UCSD-AML1 (cell line): ENCODE results near the gene OGDHL.

Source experiments
- DNase-seq: peaks from one replicate; lab custom pipeline; 2025; ENCODE audit not compliant: unreplicated experiment; lab: John Stamatoyannopoulos, UW

OGDHL gene

DNA sequence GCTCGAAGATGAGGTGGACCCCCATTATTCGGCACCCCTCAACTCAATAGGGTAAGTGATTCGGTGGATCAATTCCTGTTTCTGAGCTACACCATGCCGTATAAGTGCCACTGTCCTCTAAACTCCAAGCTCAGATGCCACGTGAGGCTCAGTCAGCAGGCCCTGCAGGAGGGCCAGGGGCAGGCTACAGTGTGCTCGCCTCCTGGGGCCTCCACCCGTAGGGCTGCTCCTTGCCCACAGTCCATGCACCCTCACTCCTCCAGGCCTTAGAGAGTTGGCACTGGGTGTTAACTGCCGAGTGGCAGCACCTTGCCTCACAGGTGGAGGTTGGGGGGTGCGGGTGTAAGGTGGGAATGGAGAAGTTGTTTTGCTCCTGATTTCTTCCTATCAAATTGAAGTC lies 70.5 kb downstream of the OGDHL start:
- DNase-seq: no peak

DNA sequence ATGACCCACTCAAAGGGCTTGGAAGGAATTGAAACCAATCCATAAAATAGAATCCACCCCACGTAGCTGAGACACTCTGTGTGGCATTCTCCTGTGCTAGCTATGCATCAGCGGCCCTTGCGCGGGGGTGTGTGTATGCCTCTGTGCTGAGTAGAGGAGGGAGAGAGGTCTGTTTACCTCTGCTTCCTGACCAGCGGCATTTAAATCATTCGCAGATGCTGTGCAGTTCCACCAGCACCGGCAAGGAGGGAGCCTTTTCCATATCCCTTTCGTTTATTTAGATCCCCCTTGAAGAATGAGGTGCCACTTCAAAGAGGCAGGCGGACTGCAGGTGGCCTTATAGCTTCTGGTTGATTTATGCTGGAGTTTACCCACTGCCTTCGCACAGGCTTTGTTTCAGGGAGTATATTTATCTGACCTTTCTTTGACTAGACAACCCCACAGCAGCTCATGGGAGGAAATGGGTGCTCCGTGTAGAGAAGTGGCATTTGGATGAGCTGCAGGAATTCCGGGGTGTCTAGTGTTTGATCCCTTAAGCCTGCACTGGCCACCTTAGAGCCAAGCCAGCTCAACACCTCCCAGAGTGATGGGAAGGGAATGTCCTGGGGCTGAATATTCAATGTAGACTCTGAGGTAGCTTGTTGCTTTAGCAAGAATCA lies 71.3 kb downstream of the OGDHL start:
- DNase-seq: no peak

DNA sequence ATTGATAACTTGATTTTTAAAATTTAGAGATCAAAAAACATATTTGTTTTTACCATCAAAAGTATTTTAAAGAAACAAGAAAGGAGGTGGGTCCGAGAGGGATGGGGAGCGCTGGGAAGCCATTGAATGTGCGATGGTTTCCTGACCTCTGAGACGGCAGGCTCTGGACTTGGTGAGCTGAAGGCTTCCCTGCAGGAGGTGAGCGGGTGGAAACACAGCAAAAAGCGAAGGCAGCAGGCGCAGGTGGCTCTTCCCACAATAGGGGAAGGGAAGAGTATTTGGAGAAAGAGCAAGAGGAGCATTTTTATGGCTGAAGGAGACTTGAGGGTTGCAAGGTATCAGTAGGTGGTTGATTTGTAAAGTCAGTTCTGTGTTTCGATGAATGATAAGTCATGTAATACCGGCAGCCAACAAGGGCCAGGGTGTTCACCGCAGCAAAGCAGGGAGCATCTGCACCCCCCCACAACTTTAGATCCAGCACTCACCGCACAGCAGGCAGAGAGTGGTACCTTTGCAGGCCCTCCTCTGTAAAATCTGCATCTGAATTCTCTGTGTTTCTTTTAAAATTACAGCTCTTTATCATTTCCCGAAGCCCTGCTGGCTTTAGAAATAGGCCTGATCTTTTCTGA lies 72.1 kb downstream of the OGDHL start:
- no peak for DNase-seq

DNA sequence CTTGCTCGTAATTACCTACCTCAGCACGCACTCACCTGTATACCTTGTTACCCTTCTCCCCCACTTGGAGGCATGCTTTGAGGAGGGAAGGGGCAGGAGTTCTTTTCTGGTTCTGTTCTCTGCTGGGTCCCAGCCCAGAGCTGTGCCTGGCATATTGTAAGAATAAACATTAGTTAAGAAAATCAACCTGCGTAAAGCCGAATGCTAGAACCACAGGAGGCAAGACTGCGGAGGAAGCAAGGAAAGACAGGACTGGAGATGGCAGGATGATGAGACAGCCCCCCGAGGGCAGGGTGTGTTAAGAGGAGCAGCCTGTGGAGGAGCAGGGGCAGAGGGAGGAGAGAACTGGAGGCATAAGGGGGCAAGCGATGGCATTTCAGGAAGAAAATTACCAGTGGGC lies 73.2 kb downstream of the OGDHL start:
- no peak for DNase-seq

- no peak for DNase-seq
Observed at GRCh38 chr10:49688261-49688846, 73.8 kb downstream of the OGDHL start.

DNA sequence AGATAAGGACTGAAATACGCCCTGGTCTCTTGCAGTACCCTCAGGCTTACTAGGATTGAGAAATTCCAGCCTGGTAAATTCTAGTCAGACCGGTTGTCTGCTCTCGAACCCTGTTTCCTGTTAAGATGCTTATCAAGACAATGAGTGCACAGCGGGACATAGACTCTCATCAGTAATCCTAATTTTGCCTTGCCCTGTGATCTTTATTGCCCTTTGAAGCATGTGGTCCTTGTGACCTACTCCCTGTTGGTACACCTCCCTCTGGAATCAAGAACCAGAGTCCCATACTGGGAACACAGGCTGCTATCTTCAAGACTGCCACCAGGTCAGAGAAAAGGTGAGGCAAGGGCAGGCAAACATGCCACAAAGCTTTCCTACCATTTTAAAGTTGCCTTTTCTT lies 75.5 kb downstream of the OGDHL start:
- DNase-seq: no peak
